Endothelial cell (in vitro differentiated cells): Measurements from ENCODE around the gene H2BK1. TPM values are rescaled to one million over a fixed set of nuclear protein-coding genes. Genes with fewer than 3 reads are reported as not detected.

Experiments used
- DNase-seq: peaks from one replicate; pipeline ENCODE4 v3.0.0; 2021; ENCODE audit warnings: low spot score
- H3K27ac Mint-ChIP-seq: one replicate; pipeline ENCODE4 v1.8.0; 2021; ENCODE audit warnings: mixed read lengths, inconsistent platforms; ENCODE audit not compliant: unreplicated experiment
- H3K27me3 Mint-ChIP-seq: one replicate; pipeline ENCODE4 v1.8.0; 2021; ENCODE audit warnings: mild to moderate bottlenecking, moderate library complexity, mixed read lengths, inconsistent platforms; ENCODE audit not compliant: unreplicated experiment
- H3K36me3 Mint-ChIP-seq: one replicate; pipeline ENCODE4 v1.8.0; 2021; ENCODE audit warnings: mild to moderate bottlenecking, low read depth, mixed read lengths, inconsistent platforms; ENCODE audit not compliant: unreplicated experiment
- H3K4me1 Mint-ChIP-seq: one replicate; pipeline ENCODE4 v1.8.0; 2021; ENCODE audit warnings: mild to moderate bottlenecking, mixed read lengths, inconsistent platforms; ENCODE audit not compliant: unreplicated experiment
- H3K4me3 Mint-ChIP-seq: one replicate; pipeline ENCODE4 v1.8.0; 2021; ENCODE audit warnings: mild to moderate bottlenecking, mixed read lengths, inconsistent platforms; ENCODE audit not compliant: unreplicated experiment
- H3K9me3 Mint-ChIP-seq: one replicate; pipeline ENCODE4 v1.8.0; 2021; ENCODE audit warnings: mixed read lengths, inconsistent platforms; ENCODE audit not compliant: unreplicated experiment
- CTCF ChIP-seq: fragments of 200-600 bp; sonication (generic); IDR thresholded peaks from one replicate; pipeline ENCODE4 v1.5.0; 2021; ENCODE audit warnings: antibody characterized with exemption; ENCODE audit not compliant: unreplicated experiment
- total RNA-seq: library from RNA; stranded (reverse); fragmentation: NEBNext Ultra II Directional; extraction: Animal tissue kit (Norgen Biotek cat#: 25700); gene quantifications from one replicate; pipeline ENCODE4 v1.2.1, GENCODE V29; 2021; ENCODE audit not compliant: unreplicated experiment

The H2BK1 gene
- total RNA-seq, 1 donor from 2014 or later = not detected

- DNase-seq = no peak
- Mint-ChIP-seq H3K36me3 (peaks cover 4% of the 10 kb centered on the region), H3K27me3 (peaks cover 11% of the 10 kb centered on the region), H3K27ac (no peak overlapping the region), H3K4me3 (peak overlapping the region; percentile 92), H3K9me3 (no peaks in the 10 kb centered on the region), H3K4me1 (peaks cover 10% of the 10 kb centered on the region)
- no peak for TF ChIP-seq CTCF
Measured at GRCh38 chr7:151166629-151167196, 43.6 kb downstream of the H2BK1 start.

GRCh38 chr7:151161757-151162156 lies 48.5 kb downstream of the H2BK1 start:
- Mint-ChIP-seq H3K36me3 (peaks cover 4% of the 10 kb centered on the region), H3K4me1 (peaks cover 22% of the 10 kb centered on the region), H3K27ac (no peak overlapping the region), H3K4me3 (no peak overlapping the region), H3K27me3 (no peaks in the 10 kb centered on the region), H3K9me3 (no peaks in the 10 kb centered on the region)
- TF ChIP-seq CTCF = no peak
- no peak for DNase-seq

Other genes with a start within 250 kb of the H2BK1 start
- 3.4 TPM for gene KCNH2, start 232.2 kb downstream of the H2BK1 start, total RNA-seq
- 102 TPM for gene NOS3, start 219.5 kb downstream of the H2BK1 start, total RNA-seq
- gene ATG9B, start 186.0 kb downstream of the H2BK1 start, total RNA-seq = 0.85 TPM
- gene ABCB8, start 182.0 kb downstream of the H2BK1 start, total RNA-seq = 17.4 TPM
- gene ASIC3, start 162.0 kb downstream of the H2BK1 start, total RNA-seq = 3.4 TPM
- gene CDK5, start 152.6 kb downstream of the H2BK1 start, total RNA-seq = 26.7 TPM
- 115 TPM for gene SLC4A2, start 150.9 kb downstream of the H2BK1 start, total RNA-seq
- gene FASTK, start 129.7 kb downstream of the H2BK1 start, total RNA-seq = 68.0 TPM
- 40.8 TPM for gene TMUB1, start 127.0 kb downstream of the H2BK1 start, total RNA-seq
- gene AGAP3, start 124.0 kb downstream of the H2BK1 start, total RNA-seq = 206 TPM
- gene GBX1, start 42.8 kb downstream of the H2BK1 start, total RNA-seq = 13.8 TPM
- gene ASB10, start 23.2 kb downstream of the H2BK1 start, total RNA-seq = not detected
- gene ABCF2, start 16.7 kb upstream of the H2BK1 start, total RNA-seq = 39.6 TPM
- 55.4 TPM for gene CHPF2, start 22.0 kb upstream of the H2BK1 start, total RNA-seq
- 5.4 TPM for gene SMARCD3, start 38.2 kb upstream of the H2BK1 start, total RNA-seq
- 41.5 TPM for gene NUB1, start 131.3 kb upstream of the H2BK1 start, total RNA-seq
- 57.0 TPM for gene WDR86, start 199.6 kb upstream of the H2BK1 start, total RNA-seq
- not detected for gene CRYGN, start 229.7 kb upstream of the H2BK1 start, total RNA-seq